ENCODE measurements around the gene TRPM7. TPM values are rescaled to one million over a fixed set of nuclear protein-coding genes. Genes with fewer than 3 reads are reported as not detected.

Gene TRPM7
- total and polyA plus RNA-seq, 12 donors: 5.4 to 45.0 (median 26.3) TPM

DNA sequence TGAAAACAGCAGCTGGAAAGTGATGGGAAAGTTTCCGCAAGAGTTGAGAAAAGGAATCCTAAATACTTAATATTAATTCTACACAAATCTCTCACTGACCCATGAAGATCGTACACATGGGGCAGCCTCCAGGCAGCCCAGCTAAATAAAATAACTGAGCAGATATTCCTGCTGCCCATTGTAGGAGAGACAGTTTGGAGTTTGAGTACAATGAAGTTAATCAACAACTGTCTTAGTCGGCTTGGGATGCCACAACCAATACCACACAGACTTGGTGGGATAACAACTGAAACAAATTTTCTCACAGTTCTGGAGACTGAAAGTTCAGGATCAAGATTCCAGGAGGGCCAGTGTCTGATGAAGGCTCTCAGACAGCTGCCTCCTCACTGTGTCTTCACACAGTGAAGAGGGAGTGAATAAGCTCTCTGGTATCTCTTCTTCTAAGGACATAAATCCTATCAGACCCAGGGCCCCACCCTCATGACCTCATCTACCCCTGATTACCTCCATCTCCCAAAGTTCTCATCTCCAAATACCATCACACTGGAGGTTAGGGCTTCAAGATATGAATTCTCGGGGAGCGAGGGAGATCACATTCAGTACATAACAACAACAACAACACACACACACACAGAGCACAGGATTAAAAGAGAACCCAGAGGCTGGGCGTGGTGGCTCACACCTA lies 9.7 kb downstream of the TRPM7 start:
- H3K27ac ChIP-seq: no peak overlapping the region
- 87 to 92% (median 88%) methylated on average over 6 of the region's 6 CpGs for WGBS, 4 donors
- peak in 1 of 7 donors; percentile 5 for DNase-seq
- H3K4me3 ChIP-seq: no peak overlapping the region
- intact Hi-C loops (cut with DNase I): loop anchor here in 1 of 2 donors (10.0 kb wide), 2 partner anchors 198 to 228 kb away; partner anchors contain the start of gene AP4E1
- H3K27me3 ChIP-seq: no peaks in the 10 kb centered on the region
- H3K4me1 ChIP-seq (replicated peaks in 1 of 2): peaks cover 0 to 20% of the 10 kb centered on the region in 2 donors
- TF ChIP-seq POLR2A (IDR thresholded peaks at IDR 0.05): no peak
- TF ChIP-seq, protein P1, sequence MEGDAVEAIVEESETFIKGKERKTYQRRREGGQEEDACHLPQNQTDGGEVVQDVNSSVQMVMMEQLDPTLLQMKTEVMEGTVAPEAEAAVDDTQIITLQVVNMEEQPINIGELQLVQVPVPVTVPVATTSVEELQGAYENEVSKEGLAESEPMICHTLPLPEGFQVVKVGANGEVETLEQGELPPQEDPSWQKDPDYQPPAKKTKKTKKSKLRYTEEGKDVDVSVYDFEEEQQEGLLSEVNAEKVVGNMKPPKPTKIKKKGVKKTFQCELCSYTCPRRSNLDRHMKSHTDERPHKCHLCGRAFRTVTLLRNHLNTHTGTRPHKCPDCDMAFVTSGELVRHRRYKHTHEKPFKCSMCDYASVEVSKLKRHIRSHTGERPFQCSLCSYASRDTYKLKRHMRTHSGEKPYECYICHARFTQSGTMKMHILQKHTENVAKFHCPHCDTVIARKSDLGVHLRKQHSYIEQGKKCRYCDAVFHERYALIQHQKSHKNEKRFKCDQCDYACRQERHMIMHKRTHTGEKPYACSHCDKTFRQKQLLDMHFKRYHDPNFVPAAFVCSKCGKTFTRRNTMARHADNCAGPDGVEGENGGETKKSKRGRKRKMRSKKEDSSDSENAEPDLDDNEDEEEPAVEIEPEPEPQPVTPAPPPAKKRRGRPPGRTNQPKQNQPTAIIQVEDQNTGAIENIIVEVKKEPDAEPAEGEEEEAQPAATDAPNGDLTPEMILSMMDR (IDR thresholded peaks at IDR 0.05): no peak
- H3K36me3 ChIP-seq (replicated peaks in 1 of 2): no peaks in the 10 kb centered on the region
- H3K9me3 ChIP-seq (replicated peaks in 1 of 3): no peaks in the 10 kb centered on the region

DNA sequence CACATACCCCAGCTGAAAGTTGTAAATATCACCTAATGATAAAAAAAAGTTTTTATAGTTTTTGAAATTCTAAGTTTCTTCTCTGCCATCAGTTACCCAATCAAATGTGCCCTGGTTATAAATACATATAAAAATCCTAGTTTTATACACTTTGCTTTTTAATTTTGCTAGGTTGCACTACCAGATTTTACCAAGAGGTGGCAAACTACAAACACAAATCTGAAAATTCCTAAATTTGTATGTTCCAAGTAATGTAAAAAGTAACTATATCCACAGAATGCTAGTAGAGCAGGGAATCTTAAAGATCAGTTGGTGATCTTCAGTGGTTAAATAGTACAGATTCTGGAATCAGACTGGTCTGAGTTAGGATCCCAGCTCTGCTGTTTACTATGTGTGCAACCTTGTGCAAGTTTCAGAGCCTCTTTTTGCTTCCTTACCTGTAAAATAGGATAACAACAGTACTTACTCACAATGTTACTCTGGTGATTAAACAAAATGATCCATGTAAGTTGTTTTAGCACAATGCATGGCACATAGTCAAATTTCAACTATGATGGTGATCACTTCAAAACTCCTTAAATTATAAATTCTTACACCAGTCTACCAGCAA lies 11.0 kb downstream of the TRPM7 start:
- no peak for DNase-seq
- no peak overlapping the region for H3K27ac ChIP-seq
- H3K27me3 ChIP-seq: no peaks in the 10 kb centered on the region
- no peaks in the 10 kb centered on the region for H3K36me3 ChIP-seq (replicated peaks in 1 of 2)
- no peaks in the 10 kb centered on the region for H3K9me3 ChIP-seq (replicated peaks in 1 of 3)
- TF ChIP-seq, protein P1 (IDR thresholded peaks at IDR 0.05): peak; percentile 62 to 83 (median 74)
- no peak for TF ChIP-seq POLR2A (IDR thresholded peaks at IDR 0.05)
- peaks cover 0 to 17% of the 10 kb centered on the region in 2 donors for H3K4me1 ChIP-seq (replicated peaks in 1 of 2)
- intact Hi-C loops (cut with DNase I): loop anchor here in 1 of 2 donors (10.0 kb wide), 2 partner anchors 199 to 229 kb away; partner anchors contain the start of gene AP4E1
- no peak overlapping the region for H3K4me3 ChIP-seq

DNA sequence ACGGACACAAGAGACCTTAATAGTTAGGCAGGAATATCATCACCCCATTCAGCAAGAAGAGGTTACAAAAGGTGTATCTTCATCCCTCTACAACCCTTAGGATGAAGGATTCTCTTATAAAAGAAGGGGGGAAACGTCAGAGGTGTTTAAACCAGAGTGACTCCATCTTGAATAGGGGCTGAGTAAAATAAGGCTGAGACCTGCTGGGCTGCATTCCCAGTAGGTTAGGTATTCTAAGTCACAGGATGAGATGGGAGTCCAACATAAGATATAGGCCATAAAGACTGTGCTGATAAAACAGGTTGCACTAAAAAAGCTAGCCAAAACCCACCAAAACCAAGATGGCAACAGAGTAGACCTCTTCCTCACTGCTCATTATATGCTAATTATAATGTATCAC lies 16.5 kb downstream of the TRPM7 start:
- DNase-seq: no peak
- Histone ChIP-seq H3K9me3 (replicated peaks in 1 of 3) (no peaks in the 10 kb centered on the region), H3K4me3 (no peak overlapping the region), H3K27me3 (no peaks in the 10 kb centered on the region), H3K4me1 (replicated peaks in 1 of 2) (no peaks in the 10 kb centered on the region), H3K36me3 (replicated peaks in 1 of 2) (peaks cover 0 to 3% of the 10 kb centered on the region in 2 donors), H3K27ac (no peak overlapping the region)
- 69 to 83% (median 77%) methylated on average over 2 of the region's 2 CpGs for WGBS, 4 donors
- TF ChIP-seq POLR2A (IDR thresholded peaks at IDR 0.05): no peak
- TF ChIP-seq, protein P1 (IDR thresholded peaks at IDR 0.05): no peak
- intact Hi-C loops (cut with DNase I): loop anchor here (5.0 to 10.0 kb wide), 3 partner anchors 205 to 235 kb away; partner anchors contain the start of gene AP4E1 (in 1 of the 2)

DNA sequence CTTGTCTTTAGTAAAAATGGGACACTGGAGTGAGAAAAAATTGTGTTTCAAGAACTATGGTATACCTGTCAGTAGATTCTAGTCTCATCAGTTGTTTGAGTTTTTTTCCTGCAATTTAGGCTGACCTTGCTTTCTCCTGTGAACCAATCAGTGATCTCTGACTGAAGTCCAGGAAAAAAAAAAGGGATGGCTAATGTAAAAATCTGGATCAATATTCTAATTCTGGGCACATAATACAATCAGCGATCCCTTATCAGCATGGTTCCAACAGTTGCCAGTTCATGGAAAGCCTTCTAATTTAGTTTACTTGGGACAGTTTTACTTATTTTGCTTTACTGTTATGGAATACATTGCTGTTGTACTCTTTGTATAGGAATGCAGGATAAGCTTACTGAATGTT lies 17.0 kb downstream of the TRPM7 start:
- Histone ChIP-seq H3K4me3 (no peak overlapping the region), H3K36me3 (replicated peaks in 1 of 2) (peaks cover 0 to 3% of the 10 kb centered on the region in 2 donors), H3K4me1 (replicated peaks in 1 of 2) (no peaks in the 10 kb centered on the region), H3K27me3 (no peaks in the 10 kb centered on the region), H3K27ac (no peak overlapping the region), H3K9me3 (replicated peaks in 1 of 3) (no peaks in the 10 kb centered on the region)
- intact Hi-C loops (cut with DNase I): loop anchor here (5.0 to 10.0 kb wide), 3 partner anchors 205 to 235 kb away; partner anchors contain the start of gene AP4E1 (in 1 of the 2)
- no peak for DNase-seq
- TF ChIP-seq, protein P1 (IDR thresholded peaks at IDR 0.05): no peak
- TF ChIP-seq POLR2A (IDR thresholded peaks at IDR 0.05): no peak
- WGBS, 4 donors: 69 to 73% (median 70%) methylated on average over 1 of the region's 1 CpG
